ENCODE data around the gene ATP4B. TPM values are rescaled to one million over a fixed set of nuclear protein-coding genes. Genes with fewer than 3 reads are reported as not detected.

ATP4B gene
- not detected in 2 replicates for total RNA-seq

GRCh38 chr13:113657851-113658741 lies at the start of gene ATP4B:
Gene ATP4B, minus strand, starts transcription at chr13:113658198. Its CDS starts 54 bp downstream, at chr13:113658144.

GRCh38 chr13:113666951-113667701 lies 9.1 kb upstream of the ATP4B start, which contains the start of gene GRK1:
Gene GRK1, plus strand, starts transcription at chr13:113667219. Its CDS starts 168 bp downstream, at chr13:113667387.

Other genes starting within 250 kb of the ATP4B start
- 0.18 and 2.1 TPM in 2 replicates for gene ADPRHL1, start 204.7 kb downstream of the ATP4B start, total RNA-seq
- gene DCUN1D2, start 167.5 kb downstream of the ATP4B start, total RNA-seq, result 4.0 and 6.5 TPM in 2 replicates
- gene TFDP1, start 73.4 kb downstream of the ATP4B start, total RNA-seq, result 53.3 and 62.5 TPM in 2 replicates
- not detected in 2 replicates for gene GRK1, start 9.0 kb upstream of the ATP4B start, total RNA-seq
- gene TMEM255B, start 101.0 kb upstream of the ATP4B start, total RNA-seq, result 1.1 and 5.0 TPM in 2 replicates
- 20.6 and 38.6 TPM in 2 replicates for gene GAS6, start 205.9 kb upstream of the ATP4B start, total RNA-seq

Measured in cardiac atrium fibroblast (primary cell).